GM12875 (cell line): ENCODE measurements around the gene ZNF560.

Experiments
- H3K4me3 ChIP-seq: one replicate; pipeline ENCODE4 v1.5.1; 2011; ENCODE audit warnings: low read depth, low read length, control low read depth
- CTCF ChIP-seq: IDR thresholded peaks from 2 replicates; pipeline ENCODE4 v1.5.1; 2011; ENCODE audit warnings: low read depth, mild to moderate bottlenecking, control low read depth, inconsistent platforms, low read length, moderate library complexity, borderline replicate concordance; ENCODE audit not compliant: insufficient read depth

ZNF560 gene

DNA sequence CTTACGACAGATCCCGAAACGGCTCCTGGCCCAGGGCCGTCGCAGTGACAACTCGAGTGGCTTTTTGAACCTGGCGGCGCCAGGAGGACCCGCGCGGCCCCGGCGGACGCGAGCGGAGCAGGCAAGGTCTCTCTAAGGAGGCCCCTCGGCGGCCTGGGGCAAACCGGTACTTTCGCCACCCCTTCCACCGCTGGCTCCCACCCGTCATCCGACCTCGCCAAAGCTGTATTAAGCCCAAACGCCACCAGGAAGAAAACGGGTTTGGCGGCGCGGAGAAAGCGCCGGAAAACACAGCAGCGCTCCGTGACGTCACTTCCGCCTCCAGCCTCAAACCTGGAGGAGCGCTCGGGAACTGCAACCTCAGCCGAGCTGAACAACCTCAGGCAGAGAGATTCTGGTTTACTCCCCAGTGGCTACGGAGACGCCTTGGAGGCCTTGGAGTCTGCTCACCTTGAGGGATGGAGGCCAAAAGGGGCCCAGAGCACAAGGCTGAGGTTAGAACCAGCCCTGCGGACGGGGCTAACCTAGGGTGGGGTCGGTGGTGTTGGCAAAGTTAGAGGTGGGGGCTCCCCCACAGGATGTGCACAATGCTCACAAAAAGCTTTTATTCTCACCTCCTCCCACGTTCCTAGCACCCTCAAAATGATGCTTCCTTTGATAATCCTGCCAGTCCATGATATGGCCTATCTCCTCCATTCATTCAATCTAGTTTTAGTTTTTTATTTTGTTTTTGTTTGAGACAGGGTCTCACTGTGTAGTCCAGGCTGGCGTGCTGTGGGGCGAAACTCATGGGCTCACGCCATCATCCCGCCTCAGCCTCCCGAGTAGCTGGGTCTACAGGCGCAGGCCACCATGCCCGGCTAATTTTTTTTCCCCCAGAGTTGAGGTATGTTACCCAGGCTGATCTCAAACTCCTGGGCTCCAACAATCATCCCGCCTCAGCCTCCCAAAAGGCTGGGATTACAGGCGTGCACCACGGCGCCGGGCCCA lies 62.8 kb downstream of the ZNF560 start, which contains the start of gene ZNF266:
ZNF266 (minus strand) TSS at position 295 of the 990 bp plus-strand sequence. CDS start 15,484 bp downstream, outside the sequence.
- peak; percentile 71 for TF ChIP-seq CTCF
- H3K4me3 ChIP-seq, result peak within 1 kb of the TSS; percentile 94

GRCh38 chr19:9431475-9431874 lies 66.9 kb downstream of the ZNF560 start:
- H3K4me3 ChIP-seq, result no peak overlapping the region
- peak; percentile 42; the same call in 1 of the 2 replicates for TF ChIP-seq CTCF

DNA sequence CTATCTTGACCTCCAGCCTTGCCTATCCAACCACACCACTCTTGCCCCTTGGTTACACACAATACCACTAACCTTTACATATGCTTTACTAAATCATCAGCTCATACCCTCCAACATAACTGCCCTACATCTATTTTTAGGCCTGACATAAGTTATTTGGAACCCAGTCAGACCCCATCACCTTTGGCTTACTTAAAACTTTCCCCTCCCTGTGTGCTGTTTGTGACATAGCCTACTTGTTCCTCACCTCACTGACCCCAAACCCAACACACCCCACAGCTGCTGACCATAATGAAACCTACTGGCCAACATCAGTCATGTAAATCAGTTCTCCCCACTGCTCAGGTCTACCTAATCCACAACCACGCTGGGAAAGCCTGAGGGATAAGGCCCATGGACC lies 68.0 kb downstream of the ZNF560 start:
- TF ChIP-seq CTCF, result no peak
- no peak overlapping the region for H3K4me3 ChIP-seq

DNA sequence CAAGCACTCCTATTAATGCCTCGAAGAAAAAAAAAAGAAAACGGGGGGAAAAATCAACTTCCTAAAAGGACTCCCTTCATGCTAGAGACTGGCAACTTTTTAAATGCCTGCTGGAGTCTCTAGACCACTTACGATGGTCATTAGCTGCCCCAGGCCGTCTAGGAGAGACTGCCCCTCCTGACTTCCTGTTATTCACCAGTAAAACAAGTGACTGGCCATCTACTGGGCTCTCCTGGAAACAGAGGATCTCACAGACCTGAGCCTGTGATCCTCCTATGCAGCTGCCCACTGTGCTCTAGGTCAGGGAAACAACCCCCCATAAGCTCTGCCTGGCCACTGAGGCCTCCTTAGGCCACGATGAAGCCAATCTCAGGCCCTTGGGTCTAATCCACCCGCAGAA lies 70.5 kb downstream of the ZNF560 start:
- H3K4me3 ChIP-seq, result no peak overlapping the region
- TF ChIP-seq CTCF, result no peak
